ENCODE data around the gene PRKAG2. TPM values are rescaled to one million over a fixed set of nuclear protein-coding genes. Genes with fewer than 3 reads are reported as not detected.
A peak's percentile ranks its signal among the peaks of the same experiment; 100 is the strongest.

Gene PRKAG2
- total and polyA plus RNA-seq, 2 of the 13 experiments (the other 11 are each of a cell fraction or from before 2014, with no cell fraction given), result 0.90 to 1.3 TPM

- TF ChIP-seq ZNF512 (CRISPR knock-in tag; IDR thresholded peaks at IDR 0.05), result no peak
- no peak for TF ChIP-seq ZNF44 (CRISPR knock-in tag; IDR thresholded peaks at IDR 0.05)
- no peak for TF ChIP-seq PHB2 (IDR thresholded peaks at IDR 0.05; ENCODE audit: partially characterized antibody)
- no peak for TF ChIP-seq RXRA (CRISPR knock-in tag; IDR thresholded peaks at IDR 0.05)
- TF ChIP-seq ZFP91 (CRISPR knock-in tag; IDR thresholded peaks at IDR 0.05; ENCODE audit: borderline replicate concordance), result peak; percentile 68; the same call in 1 of the 2 replicates
- no peak for TF ChIP-seq MXD4 (CRISPR knock-in tag; IDR thresholded peaks at IDR 0.05)
- no peak for TF ChIP-seq TFAP4 (IDR thresholded peaks at IDR 0.05; ENCODE audit: borderline replicate concordance, low read depth)
- TF ChIP-seq ZNF574 (CRISPR knock-in tag; IDR thresholded peaks at IDR 0.05), result peak; percentile 29; the same call in 1 of the 2 replicates
- no peak for TF ChIP-seq BCLAF1 (IDR thresholded peaks at IDR 0.05)
- no peak for TF ChIP-seq NFYB (CRISPR knock-in tag; IDR thresholded peaks at IDR 0.05)
- TF ChIP-seq CHD2 (IDR thresholded peaks at IDR 0.05; ENCODE audit: low read depth, low read length), result no peak
- TF ChIP-seq MEF2D (CRISPR knock-in tag; IDR thresholded peaks at IDR 0.05), result no peak
- TF ChIP-seq TSC22D2 (CRISPR knock-in tag; IDR thresholded peaks at IDR 0.05; ENCODE audit: borderline replicate concordance), result no peak
- peak; percentile 42; the same call in 1 of the 2 replicates for TF ChIP-seq TFDP2 (CRISPR knock-in tag; IDR thresholded peaks at IDR 0.05)
- TF ChIP-seq ZBTB7B (CRISPR knock-in tag; IDR thresholded peaks at IDR 0.05), result peak; percentile 86
- peak; percentile 16; the same call in 1 of the 2 replicates for TF ChIP-seq HDAC2 (CRISPR knock-in tag; IDR thresholded peaks at IDR 0.05)
- TF ChIP-seq KDM2A (CRISPR knock-in tag; IDR thresholded peaks at IDR 0.05; ENCODE audit: borderline replicate concordance, low read depth), result peak; percentile 72; the same call in 1 of the 2 replicates
Measured at GRCh38 chr7:151782598-151783448, 94.1 kb downstream of the PRKAG2 start (continued).
